Right atrium auricular region (tissue), 2 donors: Measurements from ENCODE around the gene CD7. TPM values are rescaled to one million over a fixed set of nuclear protein-coding genes. Genes with fewer than 3 reads are reported as not detected.
A peak's percentile ranks its signal among the peaks of the same experiment; 100 is the strongest.

Experiments
- DNase-seq: peaks from one replicate; pipeline ENCODE4 v3.0.0-alpha.2; 2019; ENCODE audit warnings: low spot score
- H3K27ac ChIP-seq, 2 donors: fragments of 200-600 bp; sonication (generic); 1 replicate in 1 of 2; 2 replicates in 1 of 2; pipeline ENCODE4 v1.5.1; 2016 to 2019
- H3K27me3 ChIP-seq, 2 donors: fragments of 200-600 bp; sonication (generic); one replicate each; pipeline versions ENCODE4 v1.5.1 to v1.6.0; 2017 to 2019
- H3K36me3 ChIP-seq: fragments of 200-600 bp; sonication (generic); one replicate; pipeline ENCODE4 v1.5.1; 2016
- H3K4me1 ChIP-seq, 2 donors: fragments of 200-600 bp; sonication (generic); one replicate each; pipeline versions ENCODE4 v1.5.1 to v1.6.0; 2017 to 2019
- H3K4me3 ChIP-seq, 2 donors: fragments of 200-600 bp; sonication (generic); 1 replicate in 1 of 2; 2 replicates in 1 of 2; pipeline ENCODE4 v1.5.1; 2017 to 2019; ENCODE audit warnings: mild to moderate bottlenecking in 1 of 2, moderate library complexity in 1 of 2
- H3K9me3 ChIP-seq, 2 donors: fragments of 200-600 bp; sonication (generic); one replicate each; pipeline ENCODE4 v1.5.1; 2019
- CTCF ChIP-seq, 2 donors: fragments of 200-600 bp; sonication (generic); IDR thresholded peaks; one replicate each; pipeline ENCODE4 v1.5.1; 2019; ENCODE audit warnings: antibody characterized with exemption in 2 of 2
- total RNA-seq, 2 donors: library from RNA; depleted of rRNA; stranded (reverse); fragments of >200 nt; gene quantifications; one replicate each; pipeline ENCODE4 v1.1.0, GENCODE V29; 2016

CD7 gene
- total RNA-seq, 2 donors from 2014 or later, result 1.7 TPM; not detected in 1

- H3K4me1 ChIP-seq, result peaks cover 0 to 42% of the 10 kb centered on the region in 2 donors
- peak overlapping the region; percentile 74 to 96 for H3K4me3 ChIP-seq
- H3K27me3 ChIP-seq, result no peaks in the 10 kb centered on the region
- peak overlapping the region in 1 of 2 donors; percentile 100 for H3K27ac ChIP-seq
- TF ChIP-seq CTCF (IDR thresholded peaks at IDR 0.05), result no peak
- peaks cover 5% of the 10 kb centered on the region for H3K36me3 ChIP-seq
- no peak for DNase-seq
- no peaks in the 10 kb centered on the region for H3K9me3 ChIP-seq
Observed at GRCh38 chr17:82274134-82275020, 43.0 kb downstream of the CD7 start.

GRCh38 chr17:82273327-82274133 is 43.9 kb downstream of the CD7 start, which contains the start of gene CSNK1D:
TSS of gene CSNK1D (minus strand) at chr17:82273700. CDS start at chr17:82273381, 319 bp downstream.
- Histone ChIP-seq H3K4me1 (peaks cover 0 to 49% of the 10 kb centered on the region in 2 donors), H3K36me3 (peaks cover 5% of the 10 kb centered on the region), H3K27ac (peak within 1 kb of the TSS; percentile 96 to 100), H3K27me3 (no peaks in the 10 kb centered on the region), H3K4me3 (peak within 1 kb of the TSS; percentile 74 to 96), H3K9me3 (no peaks in the 10 kb centered on the region)
- TF ChIP-seq CTCF (IDR thresholded peaks at IDR 0.05), result no peak
- peak; percentile 91 for DNase-seq

- peaks cover 0 to 58% of the 10 kb centered on the region in 2 donors for H3K4me1 ChIP-seq
- no peak for TF ChIP-seq CTCF (IDR thresholded peaks at IDR 0.05)
Observed at GRCh38 chr17:82272495-82273326, 44.7 kb downstream of the CD7 start.

GRCh38 chr17:82271401-82271800 is 46.0 kb downstream of the CD7 start:
- Histone ChIP-seq H3K27me3 (no peaks in the 10 kb centered on the region), H3K36me3 (peaks cover 7% of the 10 kb centered on the region), H3K4me1 (peaks cover 0 to 71% of the 10 kb centered on the region in 2 donors), H3K9me3 (no peaks in the 10 kb centered on the region), H3K4me3 (peak overlapping the region in 1 of 2 donors; percentile 5), H3K27ac (peak overlapping the region; percentile 96 to 100)
- no peak for DNase-seq
- no peak for TF ChIP-seq CTCF (IDR thresholded peaks at IDR 0.05)

More at GRCh38 chr17:82272495-82273326, 44.7 kb downstream of the CD7 start:
- no peak for DNase-seq
- Histone ChIP-seq H3K4me3 (peak overlapping the region; percentile 74 to 96), H3K36me3 (peaks cover 5% of the 10 kb centered on the region), H3K27me3 (no peaks in the 10 kb centered on the region), H3K27ac (peak overlapping the region; percentile 96 to 100), H3K9me3 (no peaks in the 10 kb centered on the region)

- peaks cover 0 to 78% of the 10 kb centered on the region in 2 donors for H3K4me1 ChIP-seq
- no peak overlapping the region for H3K4me3 ChIP-seq
- H3K9me3 ChIP-seq, result no peaks in the 10 kb centered on the region
- TF ChIP-seq CTCF (IDR thresholded peaks at IDR 0.05), result no peak
- peaks cover 15% of the 10 kb centered on the region for H3K36me3 ChIP-seq
- peak overlapping the region in 1 of 2 donors; percentile 100 for H3K27ac ChIP-seq
- no peaks in the 10 kb centered on the region for H3K27me3 ChIP-seq
- no peak for DNase-seq
Observed at GRCh38 chr17:82270651-82271050, 46.8 kb downstream of the CD7 start.
